ENCODE results near the gene SEMA6D. TPM values are rescaled to one million over a fixed set of nuclear protein-coding genes. Genes with fewer than 3 reads are reported as not detected.

The SEMA6D gene
- total RNA-seq, 1 donor from 2014 or later, result 8.0 TPM

DNA sequence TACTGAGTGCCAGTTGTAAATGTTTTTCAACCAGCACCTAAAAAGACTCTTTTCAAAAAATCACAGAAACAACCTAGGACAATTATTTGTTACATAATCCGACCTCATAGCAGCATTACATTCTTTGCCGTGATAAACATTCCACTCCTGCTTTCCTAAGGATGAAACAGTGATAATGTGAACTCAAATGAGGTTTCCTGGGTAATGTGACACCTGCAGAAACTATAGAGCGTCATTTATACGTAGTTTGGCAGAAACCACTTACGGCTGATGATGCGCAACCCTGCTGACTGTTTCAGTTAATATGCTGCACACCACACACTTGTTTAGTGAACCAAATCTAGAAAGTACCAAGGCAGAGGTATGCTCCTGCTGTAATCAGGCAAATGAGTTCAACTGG, 55.8 kb downstream of the SEMA6D start:
- Histone ChIP-seq H3K27me3 (no peaks in the 10 kb centered on the region), H3K4me3 (no peak overlapping the region), H3K4me1 (no peaks in the 10 kb centered on the region), H3K27ac (no peak overlapping the region), H3K9me3 (no peaks in the 10 kb centered on the region), H3K36me3 (no peaks in the 10 kb centered on the region)
- intact Hi-C loops (cut with DNase I), result no loop called here
- DNase-seq (no peak), ATAC-seq (no peak)
- TF ChIP-seq, protein P1, sequence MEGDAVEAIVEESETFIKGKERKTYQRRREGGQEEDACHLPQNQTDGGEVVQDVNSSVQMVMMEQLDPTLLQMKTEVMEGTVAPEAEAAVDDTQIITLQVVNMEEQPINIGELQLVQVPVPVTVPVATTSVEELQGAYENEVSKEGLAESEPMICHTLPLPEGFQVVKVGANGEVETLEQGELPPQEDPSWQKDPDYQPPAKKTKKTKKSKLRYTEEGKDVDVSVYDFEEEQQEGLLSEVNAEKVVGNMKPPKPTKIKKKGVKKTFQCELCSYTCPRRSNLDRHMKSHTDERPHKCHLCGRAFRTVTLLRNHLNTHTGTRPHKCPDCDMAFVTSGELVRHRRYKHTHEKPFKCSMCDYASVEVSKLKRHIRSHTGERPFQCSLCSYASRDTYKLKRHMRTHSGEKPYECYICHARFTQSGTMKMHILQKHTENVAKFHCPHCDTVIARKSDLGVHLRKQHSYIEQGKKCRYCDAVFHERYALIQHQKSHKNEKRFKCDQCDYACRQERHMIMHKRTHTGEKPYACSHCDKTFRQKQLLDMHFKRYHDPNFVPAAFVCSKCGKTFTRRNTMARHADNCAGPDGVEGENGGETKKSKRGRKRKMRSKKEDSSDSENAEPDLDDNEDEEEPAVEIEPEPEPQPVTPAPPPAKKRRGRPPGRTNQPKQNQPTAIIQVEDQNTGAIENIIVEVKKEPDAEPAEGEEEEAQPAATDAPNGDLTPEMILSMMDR (IDR thresholded peaks at IDR 0.05), result no peak

GRCh38 chr15:47778263-47778770, 61.0 kb downstream of the SEMA6D start:
- Histone ChIP-seq H3K27me3 (no peaks in the 10 kb centered on the region), H3K4me1 (no peaks in the 10 kb centered on the region), H3K36me3 (no peaks in the 10 kb centered on the region), H3K4me3 (no peak overlapping the region), H3K27ac (no peak overlapping the region), H3K9me3 (no peaks in the 10 kb centered on the region)
- TF ChIP-seq, protein P1 (IDR thresholded peaks at IDR 0.05), result no peak
- intact Hi-C loops (cut with DNase I), result no loop called here
- ATAC-seq (no peak), DNase-seq (no peak)

DNA sequence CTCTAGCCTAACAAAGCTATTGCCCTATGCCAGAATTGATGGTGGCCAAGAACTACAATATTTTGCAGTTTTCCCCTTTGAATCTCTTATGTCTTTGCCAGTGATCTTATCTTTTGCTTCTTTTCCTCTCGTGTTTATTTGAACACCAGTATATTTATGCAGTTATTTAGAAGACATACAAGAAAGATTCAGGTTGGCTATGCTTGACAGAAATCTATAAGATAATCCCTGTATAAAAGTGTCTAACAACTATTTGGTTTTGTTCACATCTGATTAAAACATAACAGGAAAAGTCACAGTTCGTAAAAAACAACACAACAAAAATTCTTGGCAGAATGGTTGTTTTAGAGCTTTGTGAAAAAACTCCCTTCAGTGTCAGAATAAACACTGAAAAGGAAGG, 63.7 kb downstream of the SEMA6D start:
- Histone ChIP-seq H3K27me3 (no peaks in the 10 kb centered on the region), H3K9me3 (no peaks in the 10 kb centered on the region), H3K36me3 (no peaks in the 10 kb centered on the region), H3K4me1 (no peaks in the 10 kb centered on the region), H3K27ac (no peak overlapping the region), H3K4me3 (no peak overlapping the region)
- ATAC-seq, result no peak
- no peak for DNase-seq
- intact Hi-C loops (cut with DNase I), result no loop called here
- TF ChIP-seq, protein P1 (IDR thresholded peaks at IDR 0.05), result no peak

- ATAC-seq (no peak), DNase-seq (no peak)
- no peak overlapping the region for H3K27ac ChIP-seq
- H3K4me3 ChIP-seq, result no peak overlapping the region
- H3K36me3 ChIP-seq, result no peaks in the 10 kb centered on the region
- intact Hi-C loops (cut with DNase I), result no loop called here
- TF ChIP-seq, protein P1 (IDR thresholded peaks at IDR 0.05), result no peak
- H3K4me1 ChIP-seq, result no peaks in the 10 kb centered on the region
- H3K27me3 ChIP-seq, result no peaks in the 10 kb centered on the region
- H3K9me3 ChIP-seq, result no peaks in the 10 kb centered on the region
Observed at GRCh38 chr15:47781527-47781926, 64.2 kb downstream of the SEMA6D start.

DNA sequence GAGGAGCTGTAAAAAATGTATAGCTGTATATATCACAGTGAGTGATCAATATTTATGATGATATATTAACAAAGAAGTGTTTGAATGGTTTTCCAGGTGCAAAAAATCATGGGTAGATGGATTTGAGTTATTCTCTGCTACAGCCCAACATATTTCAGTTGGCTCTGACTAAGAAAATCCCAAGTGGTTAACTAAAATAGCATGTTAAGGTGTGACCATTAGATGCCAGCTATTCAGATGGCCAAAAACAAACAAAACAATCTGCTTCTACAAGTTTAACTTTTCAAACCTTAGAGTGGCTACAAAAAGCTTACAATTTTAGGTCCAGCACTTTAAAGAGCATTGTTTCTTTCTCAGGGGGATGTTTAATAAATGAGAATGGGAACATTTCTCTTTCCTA, 67.5 kb downstream of the SEMA6D start:
- H3K27me3 ChIP-seq, result no peaks in the 10 kb centered on the region
- intact Hi-C loops (cut with DNase I), result no loop called here
- ATAC-seq, result no peak
- TF ChIP-seq, protein P1 (IDR thresholded peaks at IDR 0.05), result no peak
- no peak for DNase-seq
- H3K4me1 ChIP-seq, result no peaks in the 10 kb centered on the region
- H3K9me3 ChIP-seq, result no peaks in the 10 kb centered on the region
- H3K27ac ChIP-seq, result no peak overlapping the region
- H3K4me3 ChIP-seq, result no peak overlapping the region
- H3K36me3 ChIP-seq, result no peaks in the 10 kb centered on the region

GRCh38 chr15:47786371-47786770, 69.1 kb downstream of the SEMA6D start:
- no peak for DNase-seq
- Histone ChIP-seq H3K9me3 (no peaks in the 10 kb centered on the region), H3K27ac (no peak overlapping the region), H3K4me1 (no peaks in the 10 kb centered on the region), H3K4me3 (no peak overlapping the region), H3K27me3 (no peaks in the 10 kb centered on the region), H3K36me3 (no peaks in the 10 kb centered on the region)
- TF ChIP-seq, protein P1 (IDR thresholded peaks at IDR 0.05), result no peak
- intact Hi-C loops (cut with DNase I), result no loop called here
- ATAC-seq, result peak; percentile 12

Data from upper lobe of right lung (tissue), 1 donor.